ENCODE results near the gene MYH6.

MYH6 gene

GRCh38 chr14:23376482-23377197 is 31.4 kb downstream of the MYH6 start, which contains the start of gene CMTM5:
Gene CMTM5, plus strand, starts transcription at chr14:23377046. Its CDS starts 206 bp downstream, at chr14:23377252.
- no peak for DNase-seq (ENCODE audit: low read depth)

GRCh38 chr14:23375527-23376251 is 32.4 kb downstream of the MYH6 start:
- no peak for DNase-seq (ENCODE audit: low read depth)

- DNase-seq (ENCODE audit: low read depth) = no peak
These were observed 35.0 kb downstream of the MYH6 start for GRCh38 chr14:23373041-23373440.

GRCh38 chr14:23372509-23372908 is 35.6 kb downstream of the MYH6 start, which contains the start of gene IL25:
Gene IL25, plus strand, starts transcription at chr14:23372809.
- no peak for DNase-seq (ENCODE audit: low read depth)

GRCh38 chr14:23371865-23372264 is 36.2 kb downstream of the MYH6 start:
- no peak for DNase-seq (ENCODE audit: low read depth)

GRCh38 chr14:23370221-23370620 is 37.9 kb downstream of the MYH6 start:
- no peak for DNase-seq (ENCODE audit: low read depth)

GRCh38 chr14:23366426-23366921 is 41.6 kb downstream of the MYH6 start:
- no peak for DNase-seq (ENCODE audit: low read depth)

- DNase-seq (ENCODE audit: low read depth) = no peak
These were observed 42.2 kb downstream of the MYH6 start for GRCh38 chr14:23365732-23366425.

- DNase-seq (ENCODE audit: low read depth) = no peak
These were observed 42.9 kb downstream of the MYH6 start, which contains the start of gene EFS for GRCh38 chr14:23365036-23365731. Gene EFS, minus strand, starts transcription at chr14:23365172. Its CDS starts 147 bp downstream, at chr14:23365025.

- DNase-seq (ENCODE audit: low read depth) = no peak
These were observed 43.7 kb downstream of the MYH6 start for GRCh38 chr14:23364164-23365035.

GRCh38 chr14:23362200-23362599 is 45.9 kb downstream of the MYH6 start:
- no peak for DNase-seq (ENCODE audit: low read depth)

GRCh38 chr14:23361763-23362162 is 46.3 kb downstream of the MYH6 start:
- DNase-seq (ENCODE audit: low read depth) = no peak

GRCh38 chr14:23361320-23361719 is 46.8 kb downstream of the MYH6 start:
- DNase-seq (ENCODE audit: low read depth) = no peak

- DNase-seq (ENCODE audit: low read depth) = no peak
These were observed 47.6 kb downstream of the MYH6 start for GRCh38 chr14:23360496-23360895.

GRCh38 chr14:23359722-23360447 is 48.2 kb downstream of the MYH6 start:
- DNase-seq (ENCODE audit: low read depth) = no peak

GRCh38 chr14:23359167-23359626 is 48.9 kb downstream of the MYH6 start:
- no peak for DNase-seq (ENCODE audit: low read depth)

- no peak for DNase-seq (ENCODE audit: low read depth)
These were observed 49.4 kb downstream of the MYH6 start for GRCh38 chr14:23358553-23359166.

- DNase-seq (ENCODE audit: low read depth) = no peak
These were observed 50.0 kb downstream of the MYH6 start for GRCh38 chr14:23358042-23358441.

- no peak for DNase-seq (ENCODE audit: low read depth)
These were observed 50.8 kb downstream of the MYH6 start for GRCh38 chr14:23357261-23357660.

- no peak for DNase-seq (ENCODE audit: low read depth)
These were observed 51.4 kb downstream of the MYH6 start for GRCh38 chr14:23356662-23357061.
